GM19467 (cell line): ENCODE measurements around the gene BRINP3.

Source experiments
- ATAC-seq: cut with Tn5 transposase; IDR thresholded peaks from one replicate; pipeline ENCODE4 v1.9.1; 2021; ENCODE audit warnings: mild to moderate bottlenecking, moderate library complexity; ENCODE audit not compliant: unreplicated experiment

Gene BRINP3

DNA sequence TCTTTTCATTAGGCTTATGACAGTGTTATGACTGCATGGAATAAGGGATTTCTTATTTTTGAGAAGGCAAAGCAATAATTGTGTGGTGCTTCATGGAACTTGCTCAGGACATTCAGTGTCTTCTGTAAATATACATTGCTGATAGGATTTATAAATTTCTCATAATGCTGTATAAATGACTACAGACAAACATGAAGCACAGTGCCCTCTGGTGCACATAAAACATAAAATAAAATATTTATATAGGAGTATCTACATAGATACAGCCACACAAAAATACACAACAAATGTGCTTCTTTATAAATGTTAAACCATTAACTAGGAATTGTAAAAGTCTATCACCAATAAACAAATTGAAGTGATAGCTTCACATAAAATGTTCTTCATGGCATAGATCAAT lies 24.1 kb downstream of the BRINP3 start:
- no peak for ATAC-seq

- no peak for ATAC-seq
Observed at GRCh38 chr1:190452272-190452848, 25.3 kb downstream of the BRINP3 start.

DNA sequence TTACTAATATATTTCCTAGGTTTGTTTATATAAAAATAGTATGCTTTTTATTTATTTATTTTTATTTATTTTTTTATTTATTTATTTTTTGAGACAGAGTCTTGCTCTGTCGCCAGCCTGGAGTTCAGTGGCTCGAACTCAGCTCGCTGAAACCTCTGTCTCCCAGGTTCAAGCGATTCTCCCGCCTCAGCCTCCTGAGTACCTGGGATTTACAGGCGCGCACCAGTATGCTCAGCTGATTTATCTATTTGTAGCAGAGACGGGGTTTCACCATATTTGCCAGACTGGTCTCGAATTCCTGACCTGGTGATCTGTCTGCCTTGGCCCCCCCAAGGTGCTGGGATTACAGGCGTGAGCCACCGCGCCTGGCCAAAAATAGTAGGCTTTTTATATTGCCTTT lies 33.2 kb downstream of the BRINP3 start:
- no peak for ATAC-seq

DNA sequence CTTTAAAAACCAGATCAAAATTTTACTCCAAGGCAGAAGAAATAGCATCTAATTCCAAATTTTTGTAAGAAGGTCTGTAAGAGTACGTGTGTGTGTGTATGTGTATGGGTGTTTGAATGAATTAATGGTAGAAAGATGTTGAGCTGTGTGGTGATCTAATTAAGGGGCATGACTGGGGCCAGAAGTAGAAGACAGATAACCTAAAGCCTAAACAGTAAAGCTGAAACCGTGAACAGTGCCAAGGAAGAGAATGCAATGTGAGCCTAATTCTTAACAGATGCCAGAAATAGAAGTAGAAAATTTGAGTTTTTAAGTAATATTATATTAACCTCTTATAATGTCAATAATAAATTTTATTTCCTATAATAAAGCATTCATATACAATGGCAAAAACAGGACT lies 38.2 kb downstream of the BRINP3 start:
- ATAC-seq = no peak

DNA sequence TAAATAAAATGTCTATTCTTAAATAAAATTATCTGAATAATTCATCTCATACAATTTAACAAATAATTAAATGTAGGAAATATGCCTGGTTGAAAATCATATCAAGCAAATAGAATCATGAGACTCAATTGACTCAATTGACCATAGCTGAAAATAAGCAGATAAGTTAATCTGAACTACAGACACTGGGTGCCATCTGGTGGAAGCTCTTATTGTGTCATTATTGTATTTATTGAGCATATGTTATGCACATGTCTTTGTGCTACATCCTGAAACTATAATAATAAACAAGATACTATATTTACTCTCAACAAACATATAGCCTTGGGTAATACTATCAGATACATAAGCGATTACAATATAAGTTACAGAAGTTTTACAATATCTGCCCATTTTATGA lies 41.0 kb downstream of the BRINP3 start:
- ATAC-seq = peak; percentile 51

GRCh38 chr1:190429932-190430331 lies 47.7 kb downstream of the BRINP3 start:
- ATAC-seq = no peak

DNA sequence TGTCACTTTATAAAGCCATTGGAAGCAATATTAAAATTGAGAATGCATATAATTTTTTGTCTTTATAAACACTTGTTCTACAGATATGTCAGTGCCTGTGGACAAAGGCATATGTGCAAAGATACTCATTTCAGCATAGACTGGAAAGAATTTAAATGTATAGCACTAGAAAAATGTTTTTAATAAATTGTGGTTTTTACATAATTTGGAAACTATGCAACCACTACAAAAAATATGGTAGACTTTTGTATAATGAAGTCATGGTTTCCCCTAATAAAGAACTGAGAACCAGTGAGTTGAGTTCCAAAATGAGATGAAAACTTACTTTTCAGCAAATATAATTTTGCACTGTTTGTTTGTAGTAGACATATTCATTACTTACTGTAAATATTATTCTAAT lies 48.5 kb downstream of the BRINP3 start:
- ATAC-seq = no peak

DNA sequence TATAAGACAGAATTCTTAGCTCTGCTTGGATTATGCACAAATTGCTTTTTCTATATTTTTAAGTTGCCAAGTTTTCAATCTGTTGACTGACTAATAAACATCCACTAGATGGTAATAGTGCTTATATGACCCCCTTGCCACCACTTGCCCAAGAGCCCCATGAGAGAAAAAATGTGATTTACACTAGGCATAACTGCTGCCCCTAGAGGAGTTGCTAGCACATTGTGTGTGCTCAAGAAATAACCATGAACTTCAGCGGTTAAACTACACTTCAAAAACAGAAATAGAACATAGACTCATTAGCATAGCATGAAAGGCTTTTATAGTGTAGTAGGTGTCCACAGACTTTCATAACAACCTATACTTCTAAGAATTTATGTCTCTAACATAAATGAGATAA lies 61.4 kb downstream of the BRINP3 start:
- ATAC-seq = no peak

DNA sequence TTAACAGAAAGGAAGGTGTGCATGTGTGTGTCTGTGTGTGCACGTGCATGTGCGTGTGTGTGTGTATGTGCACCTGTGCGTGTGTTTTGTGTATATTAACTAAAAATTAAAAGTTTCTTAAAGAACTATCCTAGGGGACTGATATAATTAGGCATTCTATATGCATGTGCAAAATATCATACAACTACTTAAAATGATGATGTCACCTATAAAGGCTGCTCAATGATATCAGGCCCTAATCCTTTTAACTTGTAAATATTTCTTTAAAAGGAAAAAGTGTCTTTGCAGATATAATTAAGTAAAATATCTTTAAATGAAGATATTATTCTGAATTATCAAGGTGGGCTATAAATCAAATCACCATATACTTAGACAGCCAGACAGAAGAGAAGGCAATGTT lies 64.5 kb downstream of the BRINP3 start:
- ATAC-seq = no peak

DNA sequence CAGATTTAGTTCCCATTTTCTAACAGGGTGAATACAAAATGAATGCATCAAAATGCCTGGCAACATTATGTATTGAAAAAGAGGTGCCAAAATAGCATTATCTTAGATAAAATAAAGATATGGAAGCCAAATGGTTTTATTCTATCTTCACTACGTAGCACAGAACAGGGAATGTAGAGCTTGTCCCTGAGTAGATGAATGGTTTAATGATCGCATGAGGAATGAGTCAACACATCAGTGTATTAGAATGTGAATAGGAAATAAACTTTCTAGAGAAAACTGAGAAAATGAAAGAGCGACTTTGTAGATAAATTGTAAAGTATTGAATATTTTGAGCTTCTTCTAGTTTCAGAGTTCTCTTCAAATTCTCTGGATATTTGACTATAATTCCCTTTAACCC lies 74.3 kb downstream of the BRINP3 start:
- ATAC-seq = no peak

DNA sequence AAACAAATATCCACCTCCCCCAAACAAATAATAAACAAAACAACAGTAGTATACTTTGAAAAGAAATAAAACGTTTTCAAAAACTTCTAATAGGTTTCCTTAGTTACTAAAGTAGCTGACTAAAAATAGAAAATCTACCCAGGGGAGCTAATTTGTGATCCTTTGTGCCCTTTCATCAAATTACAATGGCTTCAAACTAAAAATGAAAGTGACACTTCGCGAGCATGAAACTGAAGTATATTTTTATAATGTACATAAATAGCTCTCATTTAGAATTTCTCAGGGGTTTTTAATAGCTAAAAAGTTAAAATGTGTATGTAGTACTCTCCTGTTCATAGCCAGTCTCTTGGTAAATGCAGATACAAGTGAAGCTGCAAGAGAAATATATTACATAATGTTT lies 78.4 kb downstream of the BRINP3 start:
- no peak for ATAC-seq

- no peak for ATAC-seq
Observed at GRCh38 chr1:190391582-190391981, 86.1 kb downstream of the BRINP3 start.

DNA sequence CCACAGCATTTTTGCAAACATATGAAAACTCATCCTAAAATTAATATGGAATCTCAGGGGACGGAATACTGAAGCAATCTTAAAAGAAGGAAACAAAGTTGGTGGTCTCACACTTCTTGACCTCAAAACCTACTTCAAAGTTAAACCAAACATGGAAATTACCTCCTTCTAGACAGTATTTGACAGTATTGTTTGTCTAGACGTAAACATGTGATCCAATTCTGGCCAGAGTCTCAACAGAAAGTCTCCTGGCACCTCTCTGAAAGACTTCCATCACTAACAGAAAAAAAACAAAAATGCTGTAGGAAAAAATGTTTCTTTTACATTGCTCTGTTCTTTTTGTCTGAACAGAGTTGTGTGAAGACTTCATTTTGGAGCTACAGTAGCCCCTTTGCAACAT lies 99.7 kb downstream of the BRINP3 start:
- ATAC-seq = no peak

DNA sequence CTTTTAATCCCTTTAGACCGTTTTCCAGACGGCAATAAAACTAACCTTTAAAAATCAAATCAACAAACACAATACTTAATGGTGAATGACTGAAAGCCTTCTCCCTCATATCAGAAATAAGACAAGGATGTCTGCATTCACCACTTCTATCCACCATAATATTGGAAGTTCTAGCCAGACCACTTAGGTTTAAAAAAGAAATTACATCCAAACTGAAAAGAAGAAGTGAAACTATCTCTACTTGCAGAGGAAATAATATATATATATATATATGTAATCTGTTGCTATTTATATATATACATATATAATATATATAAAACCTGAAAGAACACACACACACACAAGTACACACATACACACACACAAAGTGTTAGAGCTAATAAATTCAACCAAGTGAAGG lies 100.4 kb downstream of the BRINP3 start:
- ATAC-seq = no peak

- no peak for ATAC-seq
Observed at GRCh38 chr1:190376044-190376443, 101.6 kb downstream of the BRINP3 start.

DNA sequence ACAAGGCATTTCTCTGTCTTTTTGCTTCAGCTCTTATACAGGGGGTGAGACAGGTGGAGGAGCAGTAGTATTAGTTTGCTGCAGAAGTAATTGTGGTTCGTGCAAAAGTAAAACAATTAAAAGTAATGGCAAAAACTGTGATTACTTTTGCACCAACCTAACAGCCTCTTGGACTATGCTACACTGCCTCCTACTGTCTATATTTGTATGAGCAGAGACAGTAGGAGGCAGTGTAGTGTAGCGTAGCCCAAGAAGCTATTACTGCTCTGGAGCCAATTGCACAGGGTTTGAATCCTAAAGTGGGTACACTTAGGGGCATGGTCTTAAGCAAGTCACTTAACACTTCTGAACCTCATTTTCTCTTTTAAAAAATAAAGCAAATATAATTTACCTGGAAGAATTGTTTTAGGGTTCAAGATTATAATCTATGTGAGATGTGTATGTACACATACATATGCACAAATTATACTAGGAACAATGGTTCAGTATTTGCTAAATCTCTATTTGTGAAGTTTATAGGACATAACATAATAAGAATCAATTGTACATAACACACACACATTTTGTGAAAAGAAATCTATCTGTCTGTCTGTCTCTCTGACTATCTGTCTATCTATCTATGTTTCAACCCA lies 103.8 kb downstream of the BRINP3 start:
- peak; percentile 73 for ATAC-seq

GRCh38 chr1:190367200-190367599 lies 110.5 kb downstream of the BRINP3 start:
- no peak for ATAC-seq

- ATAC-seq = no peak
Observed at GRCh38 chr1:190365283-190365682, 112.4 kb downstream of the BRINP3 start.

GRCh38 chr1:190353538-190354101 lies 124.0 kb downstream of the BRINP3 start:
- no peak for ATAC-seq

- no peak for ATAC-seq
Observed at GRCh38 chr1:190344454-190344853, 133.2 kb downstream of the BRINP3 start.

DNA sequence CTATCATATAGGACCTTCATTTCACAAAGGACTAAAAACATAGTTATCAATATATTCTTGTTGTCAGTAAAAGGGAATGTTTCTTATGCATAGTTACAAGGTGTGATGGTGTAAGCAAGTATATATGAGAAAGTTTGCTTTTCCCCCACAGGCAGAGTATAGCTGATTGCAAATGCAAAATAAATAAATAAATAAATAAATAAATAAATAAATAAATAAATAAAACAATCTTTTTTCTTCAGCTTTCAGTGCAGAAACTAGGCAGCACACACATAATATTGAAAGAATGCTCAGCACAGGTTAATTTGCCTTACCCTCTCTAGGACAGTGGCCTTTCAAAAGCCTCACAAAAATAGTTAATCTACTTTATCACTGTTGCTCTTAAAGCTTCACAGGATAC lies 138.8 kb downstream of the BRINP3 start:
- no peak for ATAC-seq

- no peak for ATAC-seq
Observed at GRCh38 chr1:190328871-190329270, 148.8 kb downstream of the BRINP3 start.

DNA sequence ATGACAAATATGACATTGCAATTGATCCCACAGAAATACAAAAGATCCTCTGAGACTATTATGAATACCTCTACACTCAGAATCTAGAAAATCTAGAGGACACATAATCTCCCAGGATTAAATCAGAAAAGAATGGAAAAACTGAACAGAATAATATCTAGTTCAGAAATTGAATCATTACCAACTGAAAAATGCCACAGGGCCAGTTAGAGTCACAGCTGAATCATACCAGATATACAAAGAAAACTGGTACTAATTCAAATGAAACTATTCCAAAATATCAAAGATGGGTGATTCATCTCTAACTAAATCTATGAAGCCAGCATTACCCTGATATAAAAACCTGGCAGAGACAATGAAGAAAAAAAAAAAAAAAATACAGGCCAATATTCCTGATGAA lies 149.3 kb downstream of the BRINP3 start:
- no peak for ATAC-seq
